SH-SY5Y (cell line): Measurements from ENCODE around the gene ACER2.

Experiments
- GATA2 ChIP-seq: IDR thresholded peaks from 2 replicates; pipeline ENCODE4 v1.6.1; 2011; ENCODE audit warnings: mild to moderate bottlenecking, low read depth, low read length
- GATA3 ChIP-seq: IDR thresholded peaks from 2 replicates; pipeline ENCODE4 v1.6.1; 2011; ENCODE audit warnings: low read depth, mild to moderate bottlenecking, low read length, moderate library complexity

ACER2 gene

GRCh38 chr9:19485193-19485592 lies 76.4 kb downstream of the ACER2 start:
- TF ChIP-seq GATA3 (no peak), GATA2 (no peak)

GRCh38 chr9:19486803-19487202 lies 78.0 kb downstream of the ACER2 start:
- TF ChIP-seq GATA2 (no peak), GATA3 (no peak)

GRCh38 chr9:19488721-19489120 lies 79.9 kb downstream of the ACER2 start:
- TF ChIP-seq GATA3 (no peak), GATA2 (no peak)

GRCh38 chr9:19490269-19490668 lies 81.5 kb downstream of the ACER2 start:
- TF ChIP-seq GATA2 (no peak), GATA3 (no peak)

GRCh38 chr9:19490828-19491227 lies 82.0 kb downstream of the ACER2 start:
- TF ChIP-seq GATA2: no peak
- no peak for TF ChIP-seq GATA3

- TF ChIP-seq GATA2 (no peak), GATA3 (no peak)
Measured at GRCh38 chr9:19492775-19493173, 84.0 kb downstream of the ACER2 start.

- TF ChIP-seq GATA2 (no peak; the same call in 1 of the 2 replicates), GATA3 (no peak)
Measured at GRCh38 chr9:19493174-19493811, 84.5 kb downstream of the ACER2 start.

- TF ChIP-seq GATA3 (no peak), GATA2 (no peak)
Measured at GRCh38 chr9:19493876-19494275, 85.1 kb downstream of the ACER2 start.

GRCh38 chr9:19495186-19496028 lies 86.6 kb downstream of the ACER2 start:
- no peak for TF ChIP-seq GATA3
- TF ChIP-seq GATA2: no peak

GRCh38 chr9:19496321-19497050 lies 87.7 kb downstream of the ACER2 start:
- TF ChIP-seq GATA3 (no peak), GATA2 (no peak)

GRCh38 chr9:19497276-19497675 lies 88.5 kb downstream of the ACER2 start:
- no peak for TF ChIP-seq GATA2
- TF ChIP-seq GATA3: no peak

- TF ChIP-seq GATA3 (no peak), GATA2 (no peak)
Measured at GRCh38 chr9:19498015-19498414, 89.2 kb downstream of the ACER2 start.
